ENCODE data around the gene NPHS2. TPM values are rescaled to one million over a fixed set of nuclear protein-coding genes. Genes with fewer than 3 reads are reported as not detected.

The NPHS2 gene
- total RNA-seq, 1 experiment from 2014 or later, result not detected

GRCh38 chr1:179587336-179587735 lies 11.6 kb upstream of the NPHS2 start:
- H3K4me1 ChIP-seq (replicated peaks; ENCODE audit: insufficient read depth), result no peaks in the 10 kb centered on the region
- no peak for TF ChIP-seq CTCF (conservative IDR thresholded peaks at IDR 0.05)
- TF ChIP-seq EZH2 (IDR thresholded peaks at IDR 0.05; ENCODE audit: low read depth), result no peak
- H3K9me2 ChIP-seq (ENCODE audit: insufficient read depth), result no peaks in the 10 kb centered on the region
- no peaks in the 10 kb centered on the region for H3F3A ChIP-seq (ENCODE audit: insufficient read depth, low read depth)
- no peak overlapping the region for H3K27ac ChIP-seq
- H2AFZ ChIP-seq, result no peak overlapping the region
- ChIA-PET CTCF (no interaction called here), POLR2A (ENCODE audit: unreplicated experiment) (no interaction called here)
- BruUV-seq (replicated peaks), result no TSS peak
- intact Hi-C loops (cut with micrococcal nuclease; ENCODE audit: unreplicated experiment), result no loop called here
- H3K27me3 ChIP-seq (ENCODE audit: insufficient read depth, low read depth), result peaks cover 27% of the 10 kb centered on the region
- H3K9me3 ChIP-seq (ENCODE audit: insufficient read depth, low read depth), result no peaks in the 10 kb centered on the region
- no peak for DNase-seq
- no peaks in the 10 kb centered on the region for H3K79me2 ChIP-seq (ENCODE audit: low read depth)
- H4K20me1 ChIP-seq (ENCODE audit: insufficient read depth), result no peaks in the 10 kb centered on the region
- H3K4me3 ChIP-seq, result no peak overlapping the region
- H3K36me3 ChIP-seq (ENCODE audit: low read depth), result no peaks in the 10 kb centered on the region
- H3K4me2 ChIP-seq, result no peak overlapping the region

- H3K9me3 ChIP-seq (ENCODE audit: insufficient read depth, low read depth), result no peaks in the 10 kb centered on the region
- H2AFZ ChIP-seq, result peak overlapping the region; percentile 76
- peak overlapping the region; percentile 55 for H3K4me3 ChIP-seq
- TF ChIP-seq CTCF (conservative IDR thresholded peaks at IDR 0.05) (peak; percentile 58), EZH2 (IDR thresholded peaks at IDR 0.05; ENCODE audit: low read depth) (no peak)
- no peaks in the 10 kb centered on the region for H3K79me2 ChIP-seq (ENCODE audit: low read depth)
- H3K36me3 ChIP-seq (ENCODE audit: low read depth), result no peaks in the 10 kb centered on the region
- H3K27me3 ChIP-seq (ENCODE audit: insufficient read depth, low read depth), result peaks cover 27% of the 10 kb centered on the region
- intact Hi-C loops (cut with micrococcal nuclease; ENCODE audit: unreplicated experiment), result no loop called here
- no peaks in the 10 kb centered on the region for H3F3A ChIP-seq (ENCODE audit: insufficient read depth, low read depth)
- no peak overlapping the region for H3K27ac ChIP-seq
- no peaks in the 10 kb centered on the region for H4K20me1 ChIP-seq (ENCODE audit: insufficient read depth)
- no peaks in the 10 kb centered on the region for H3K9me2 ChIP-seq (ENCODE audit: insufficient read depth)
- ChIA-PET CTCF (interaction anchor here (0.6 to 1.1 kb wide), 3 partner anchors 224 to 718 kb away, joined by 5 to 10 read pairs (median 10); no protein-coding TSS in a partner anchor), POLR2A (ENCODE audit: unreplicated experiment) (no interaction called here)
- peak in 1 of 2 experiments; percentile 69 for DNase-seq
- BruUV-seq (replicated peaks), result no TSS peak
- H3K4me1 ChIP-seq (replicated peaks; ENCODE audit: insufficient read depth), result no peaks in the 10 kb centered on the region
- peak overlapping the region; percentile 82 for H3K4me2 ChIP-seq
Measured at GRCh38 chr1:179586107-179586823, 10.5 kb upstream of the NPHS2 start.

- H3K4me3 ChIP-seq, result no peak overlapping the region
- POLR2A ChIA-PET (ENCODE audit: unreplicated experiment), result no interaction called here
- no peaks in the 10 kb centered on the region for H3K4me1 ChIP-seq (replicated peaks; ENCODE audit: insufficient read depth)
- H3K27me3 ChIP-seq (ENCODE audit: insufficient read depth, low read depth), result peaks cover 27% of the 10 kb centered on the region
- CTCF ChIA-PET, result no interaction called here
- TF ChIP-seq CTCF (conservative IDR thresholded peaks at IDR 0.05), result no peak
- TF ChIP-seq EZH2 (IDR thresholded peaks at IDR 0.05; ENCODE audit: low read depth), result no peak
- no TSS peak for BruUV-seq (replicated peaks)
- no peak overlapping the region for H3K27ac ChIP-seq
- no peaks in the 10 kb centered on the region for H3F3A ChIP-seq (ENCODE audit: insufficient read depth, low read depth)
- H4K20me1 ChIP-seq (ENCODE audit: insufficient read depth), result no peaks in the 10 kb centered on the region
- H3K9me2 ChIP-seq (ENCODE audit: insufficient read depth), result no peaks in the 10 kb centered on the region
- no peak for DNase-seq
- intact Hi-C loops (cut with micrococcal nuclease; ENCODE audit: unreplicated experiment), result no loop called here
- no peaks in the 10 kb centered on the region for H3K79me2 ChIP-seq (ENCODE audit: low read depth)
- H3K36me3 ChIP-seq (ENCODE audit: low read depth), result no peaks in the 10 kb centered on the region
- H3K9me3 ChIP-seq (ENCODE audit: insufficient read depth, low read depth), result no peaks in the 10 kb centered on the region
- H2AFZ ChIP-seq, result no peak overlapping the region
- H3K4me2 ChIP-seq, result no peak overlapping the region
Measured at GRCh38 chr1:179583771-179584320, 8.1 kb upstream of the NPHS2 start.
